HepG2 (cell line): ENCODE results near the gene VARS1. TPM values are rescaled to one million over a fixed set of nuclear protein-coding genes. Genes with fewer than 3 reads are reported as not detected.

Source experiments
- ATAC-seq: fragments of 200-7000 bp; cut with Tn5 transposase; 3 replicates; pipeline ENCODE4 v1.9.1; 2020; ENCODE audit warnings: mild to moderate bottlenecking, moderate library complexity
- BruUV-seq: library from RNA; stranded (reverse); fragments of 400-500 nt; replicated peaks from 2 replicates; lab custom pipeline; 2021; lab: Mats Ljungman, UMichigan
- CTCF ChIA-PET: fragments of 300-600 bp; formaldehyde crosslinking; extraction: SDS; loops from one replicate; lab custom pipeline; 2021; ENCODE audit warnings: low total read pairs, inconsistent platforms, low intra/inter-chr PET ratio; lab: Yijun Ruan, JAX
- POLR2A ChIA-PET: fragments of 350-600 bp; sonication (Branson Sonifier 250); formaldehyde crosslinking; loops from one replicate; lab custom pipeline; 2020; ENCODE audit warnings: antibody characterized with exemption, inconsistent platforms; lab: Yijun Ruan, JAX
- DNase-seq: peaks from one replicate; pipeline ENCODE4 v3.0.0-alpha.2; 2015; ENCODE audit warnings: low spot score
- FAIRE-seq: peaks from 3 replicates; lab custom pipeline; 2011; peaks lifted over from hg19 to GRCh38; lab: Jason Lieb, UNC
- H2AFZ ChIP-seq: one replicate; pipeline ENCODE4 v1.6.1; 2011; ENCODE audit warnings: low read length, inconsistent platforms
- H3K27ac ChIP-seq: fragments of 300-600 bp; 3 replicates; pipeline ENCODE4 v1.8.0; 2011; ENCODE audit warnings: mixed run types, mild to moderate bottlenecking, mixed read lengths, low read length, inconsistent platforms; ENCODE audit not compliant: insufficient read depth; ENCODE audit errors: extremely low read length
- H3K27me3 ChIP-seq, 2 experiments: fragments of 200-600 bp in 1 of 2; 2 replicates in 1 of 2; 3 replicates in 1 of 2; pipeline versions ENCODE4 v1.6.0 to v1.8.0; 2011; ENCODE audit warnings: low read length in 2 of 2, mild to moderate bottlenecking in 2 of 2, moderate library complexity in 2 of 2, inconsistent platforms in 1 of 2; ENCODE audit not compliant: insufficient read depth in 2 of 2, control insufficient read depth in 1 of 2
- H3K36me3 ChIP-seq, 2 experiments: fragments of 200-600 bp in 1 of 2; replicated peaks in 1 of 2; 2 replicates in 1 of 2; 3 replicates in 1 of 2; pipeline versions ENCODE4 v1.5.1 to v1.8.0; 2011; ENCODE audit warnings: low read length in 2 of 2, inconsistent platforms in 1 of 2; ENCODE audit not compliant: insufficient read depth in 2 of 2, control insufficient read depth in 1 of 2
- H3K4me1 ChIP-seq: 2 replicates; pipeline ENCODE4 v1.5.1; 2012; ENCODE audit warnings: low read length, inconsistent platforms; ENCODE audit not compliant: insufficient read depth
- H3K4me2 ChIP-seq: 2 replicates; pipeline ENCODE4 v1.6.0; 2011; ENCODE audit warnings: low read depth, low read length, inconsistent platforms
- H3K4me3 ChIP-seq, 3 experiments: fragments of 200-600 bp in 1 of 3; sonication (generic), shearing (Covaris generic) in 1 of 3; replicated peaks in 1 of 3; 2 replicates each; pipeline ENCODE4 v1.5.1; 2011 to 2016; ENCODE audit warnings: low read length in 3 of 3, inconsistent platforms in 2 of 3, low read depth in 2 of 3, mild to moderate bottlenecking in 2 of 3, control low read depth in 1 of 3, mixed read lengths in 1 of 3; ENCODE audit not compliant: insufficient read depth in 1 of 3
- H3K79me2 ChIP-seq: one replicate; pipeline ENCODE4 v1.6.1; 2011; ENCODE audit warnings: low read length, inconsistent platforms; ENCODE audit not compliant: insufficient read depth
- H3K9ac ChIP-seq: 2 replicates; pipeline ENCODE4 v1.6.0; 2011; ENCODE audit warnings: mild to moderate bottlenecking, low read depth, low read length, inconsistent platforms; ENCODE audit not compliant: insufficient read depth
- H3K9me3 ChIP-seq: 2 replicates; pipeline ENCODE4 v1.5.1; 2012; ENCODE audit warnings: mild to moderate bottlenecking, low read length
- H4K20me1 ChIP-seq: 2 replicates; pipeline ENCODE4 v1.6.0; 2011; ENCODE audit warnings: inconsistent platforms, mild to moderate bottlenecking, low read length, moderate library complexity; ENCODE audit not compliant: insufficient read depth
- ASH2L ChIP-seq: fragments of 300-600, 200-600 bp; sonication (generic); IDR thresholded peaks from 2 replicates; pipeline ENCODE4 v1.7.0; 2017; ENCODE audit warnings: low read depth, mild to moderate bottlenecking, moderate library complexity, mixed read lengths, low read length; ENCODE audit not compliant: insufficient read length
- ATF7-NPFF ChIP-seq: sonication (generic); formaldehyde crosslinking; IDR thresholded peaks from 2 replicates; pipeline ENCODE4 v1.8.1; 2023; ENCODE audit warnings: mild to moderate bottlenecking, low read depth, missing genetic modification reagents, moderate library complexity
- EHMT2 ChIP-seq: fragments of 200-600 bp; sonication (generic); IDR thresholded peaks from 2 replicates; pipeline ENCODE4 v1.7.0; 2017; ENCODE audit warnings: antibody characterized with exemption, low read depth, low read length, borderline replicate concordance
- GFI1 ChIP-seq: sonication (generic); formaldehyde crosslinking; IDR thresholded peaks from 2 replicates; pipeline ENCODE4 v1.5.0; 2020; ENCODE audit warnings: missing genetic modification reagents, mild to moderate bottlenecking, borderline replicate concordance
- KDM5B ChIP-seq: sonication (generic); formaldehyde crosslinking; IDR thresholded peaks from 2 replicates; pipeline ENCODE4 v1.4.0; 2020; ENCODE audit warnings: missing genetic modification reagents, mild to moderate bottlenecking, borderline replicate concordance
- MXD4 ChIP-seq: IDR thresholded peaks from 2 replicates; pipeline ENCODE4 v1.6.1; 2016; ENCODE audit warnings: mild to moderate bottlenecking, missing biosample characterization, missing genetic modification reagents
- NFYC ChIP-seq: IDR thresholded peaks from 2 replicates; pipeline ENCODE4 v1.6.1; 2016; ENCODE audit warnings: missing genetic modification reagents, missing compliant biosample characterization
- SALL1 ChIP-seq: sonication (generic); formaldehyde crosslinking; IDR thresholded peaks from 2 replicates; pipeline ENCODE4 v1.8.0; 2022; ENCODE audit warnings: mild to moderate bottlenecking, missing genetic modification reagents
- SAP130 ChIP-seq: IDR thresholded peaks from 2 replicates; pipeline ENCODE4 v1.6.1; 2016; ENCODE audit warnings: low read depth
- U2AF2 ChIP-seq: fragments of 200-400 bp; formaldehyde crosslinking; IDR thresholded peaks from 2 replicates; pipeline ENCODE4 v1.6.1; 2017; ENCODE audit warnings: low read depth, mild to moderate bottlenecking, low read length
- ZMYM2 ChIP-seq: sonication (generic); formaldehyde crosslinking; IDR thresholded peaks from 2 replicates; pipeline ENCODE4 v1.8.0; 2022; ENCODE audit warnings: mild to moderate bottlenecking, missing genetic modification reagents
- ZNF292 ChIP-seq: sonication (generic); formaldehyde crosslinking; IDR thresholded peaks from 2 replicates; pipeline ENCODE4 v1.8.1; 2022; ENCODE audit warnings: mild to moderate bottlenecking, low read depth, missing genetic modification reagents, borderline replicate concordance
- ZNF552 ChIP-seq: sonication (generic); formaldehyde crosslinking; IDR thresholded peaks from 2 replicates; pipeline ENCODE4 v1.9.0; 2022; ENCODE audit warnings: missing genetic modification reagents, mild to moderate bottlenecking, borderline replicate concordance
- ZNF564 ChIP-seq: sonication (generic); formaldehyde crosslinking; IDR thresholded peaks from 2 replicates; pipeline ENCODE4 v1.8.1; 2023; ENCODE audit warnings: mild to moderate bottlenecking, missing genetic modification reagents
- ZSCAN29 ChIP-seq: sonication (generic); formaldehyde crosslinking; conservative IDR thresholded peaks from 2 replicates; pipeline ENCODE4 v1.4.0; 2020; ENCODE audit warnings: mild to moderate bottlenecking, missing genetic modification reagents
- WGBS: methylation state at CpG from one replicate; pipeline ENCODE4 v1.1.6; 2017; ENCODE audit warnings: low lambda C conversion rate; 5-methylcytosine and 5-hydroxymethylcytosine counted together
- in situ Hi-C: cut with HindIII; loops from 2 replicates; pipeline ENCODE4 v1.10.0; 2017; ENCODE audit warnings: low pct_unique_long_range_greater_than_20kb; ENCODE audit not compliant: extremely low pct_ligation_motif_present
- intact Hi-C: fragments of 100-400 bp; cut with micrococcal nuclease; formaldehyde crosslinking; loops from one replicate; pipeline ENCODE4 v1.10.0; 2022; ENCODE audit not compliant: unreplicated experiment
- polyA plus RNA-seq, 8 experiments: library from polyadenylated mRNA; depleted of rRNA in 3 of 8; stranded (reverse) in 7 of 8; unstranded in 1 of 8; fragments of >200 nt; fragmentation: Illumina TruSeq in 4 of 8; extraction: Trizol in 4 of 8; gene quantifications; 2 replicates each; pipeline versions ENCODE4 v1.2.1 to v1.2.3, GENCODE V29; 2011 to 2016; ENCODE audit warnings: low read depth in 4 of 8, missing spikeins in 1 of 8, mixed read lengths in 1 of 8; ENCODE audit not compliant: insufficient read depth in 1 of 8
- total RNA-seq, 5 experiments: library from RNA; depleted of rRNA; stranded (reverse); fragments of >200 nt; fragmentation: Illumina TruSeq; extraction: Trizol; gene quantifications; 2 replicates each; pipeline ENCODE4 v1.2.3, GENCODE V29; 2016; ENCODE audit warnings: low read depth in 1 of 5
- TF ChIP-seq, protein P1 (sequence below): sonication (generic); formaldehyde crosslinking; IDR thresholded peaks from 2 replicates; pipeline ENCODE4 v1.5.0; 2020; ENCODE audit warnings: mild to moderate bottlenecking, low read depth, missing genetic modification reagents, borderline replicate concordance
- TF ChIP-seq, protein P2 (sequence below): IDR thresholded peaks from 2 replicates; pipeline ENCODE4 v1.6.1; 2016; ENCODE audit warnings: missing compliant biosample characterization, missing genetic modification reagents, borderline replicate concordance

Gene VARS1
- total and polyA plus RNA-seq, 2 of the 13 experiments (the other 11 are each of a cell fraction or from before 2014, with no cell fraction given) = 14.7 to 56.1 TPM

DNA sequence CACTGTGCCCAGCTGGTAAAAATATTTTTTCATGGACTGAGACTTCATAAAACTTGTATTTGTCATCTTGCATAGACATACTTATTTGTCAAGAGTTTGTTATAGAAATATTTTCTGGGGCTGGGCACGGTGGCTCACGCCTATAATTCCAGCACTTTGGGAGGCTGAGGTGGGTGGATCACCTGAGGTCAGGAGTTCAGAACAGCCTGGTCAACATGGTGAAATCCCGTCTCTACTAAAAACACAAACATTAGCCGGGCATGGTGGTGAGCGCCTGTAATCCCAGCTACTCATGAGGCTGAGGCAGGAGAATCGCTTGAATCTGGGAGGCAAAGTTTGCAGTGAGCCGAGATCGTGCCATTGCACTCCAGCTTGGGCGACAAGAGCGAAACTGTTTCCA is 13.0 kb upstream of the VARS1 start (continued):
- TF ChIP-seq ZSCAN29 = peak; percentile 75
- peak; percentile 45; the same call in 1 of the 2 replicates for TF ChIP-seq ZNF292 (CRISPR knock-in tag)
- peak; percentile 77 for TF ChIP-seq SAP130 (CRISPR knock-in tag)

DNA sequence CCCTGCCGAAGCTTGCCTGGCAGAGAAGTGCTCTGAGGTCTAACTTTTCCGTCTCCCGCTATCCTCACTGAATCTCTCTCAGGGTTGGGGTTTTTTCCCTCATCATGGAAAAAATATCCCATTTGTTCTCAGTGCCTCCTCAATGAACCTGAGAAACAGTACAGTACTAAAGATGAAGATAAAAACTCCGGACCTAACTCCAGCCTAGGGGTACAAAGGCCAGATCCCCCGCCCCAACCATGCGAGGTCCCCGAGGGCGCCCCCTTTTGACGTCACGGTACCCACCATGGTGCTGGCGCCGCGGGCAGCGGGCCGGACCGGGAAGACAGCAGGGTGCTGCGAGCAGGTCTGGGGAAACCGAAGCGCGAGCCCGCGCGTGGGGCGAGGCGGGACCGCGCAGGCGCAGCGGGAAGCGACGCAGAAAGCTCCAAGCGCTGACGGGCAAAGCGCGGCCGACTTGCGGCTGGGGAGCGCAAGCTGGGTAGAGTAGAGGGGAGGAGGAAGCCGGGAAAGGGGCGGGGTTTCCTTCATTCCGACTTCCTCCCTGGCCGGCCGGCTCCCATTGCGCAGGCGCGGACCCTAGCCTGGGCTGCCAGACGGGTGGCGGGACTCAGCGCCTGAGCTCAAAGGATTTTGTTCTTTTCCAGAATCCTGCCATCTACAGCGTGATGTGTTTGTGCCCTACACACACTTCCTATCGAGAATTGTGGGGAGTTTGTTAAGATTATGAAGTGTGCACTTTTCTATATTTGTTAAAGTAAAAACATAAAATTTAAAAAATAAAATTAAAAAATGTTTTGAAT is 11.1 kb upstream of the VARS1 start, which contains the start of gene LSM2:
Gene LSM2, minus strand, starts transcription at position 497 of the 803 bp plus-strand sequence. Its CDS starts 209 bp downstream, at position 288.
- WGBS = under 1% methylated on average over 51 of the region's 51 CpGs
- peak; percentile 96 for DNase-seq
- ChIA-PET CTCF (interaction anchor here (1.0 kb wide), 1 partner anchor 11 kb away, joined by 3 read pairs; the partner anchor contains the start of gene VARS1), POLR2A (interaction anchor here (0.5 to 5.9 kb wide), 43 partner anchors 8 to 1165 kb away, joined by 3 to 107 read pairs (median 5); partner anchors contain the start of genes AIF1, APOM, ATF6B and C6orf47)
- peaks cover 0 to 7% of the 10 kb centered on the region in 2 experiments; a peak in 3 of 5 replicates for H3K36me3 ChIP-seq
- peak within 1 kb of the TSS; percentile 94 for H3K27ac ChIP-seq
- H3K4me1 ChIP-seq = peaks cover 37% of the 10 kb centered on the region
- H4K20me1 ChIP-seq = no peaks in the 10 kb centered on the region
- H3K79me2 ChIP-seq = peaks cover 11% of the 10 kb centered on the region
- peak within 1 kb of the TSS; percentile 94 for H3K9ac ChIP-seq
- in situ Hi-C loops (no loop called here), intact Hi-C loops (loop anchor here (5.0 kb wide), 1 partner anchor 69 kb away; the partner anchor contains the start of gene CLIC1)
- H3K4me2 ChIP-seq = peak within 1 kb of the TSS; percentile 83
- FAIRE-seq = peak; percentile 78
- no peaks in the 10 kb centered on the region for H3K27me3 ChIP-seq
- BruUV-seq = TSS peak; percentile 80
- no peak within 1 kb of the TSS for H2AFZ ChIP-seq
- peak; percentile 92 for ATAC-seq
- no peaks in the 10 kb centered on the region for H3K9me3 ChIP-seq
- peak within 1 kb of the TSS; percentile 82 to 90 (median 84) for H3K4me3 ChIP-seq
- peak; percentile 70 for TF ChIP-seq ZMYM2
- peak; percentile 89; the same call in 1 of the 2 replicates for TF ChIP-seq KDM5B
- TF ChIP-seq ZNF564 (CRISPR knock-in tag) = 0 out of 2 replicates have a peak, but pooled peaks have one; percentile 62
- peak; percentile 97 for TF ChIP-seq SALL1 (CRISPR knock-in tag)
- peak; percentile 97 for TF ChIP-seq ASH2L
- TF ChIP-seq, protein P1, sequence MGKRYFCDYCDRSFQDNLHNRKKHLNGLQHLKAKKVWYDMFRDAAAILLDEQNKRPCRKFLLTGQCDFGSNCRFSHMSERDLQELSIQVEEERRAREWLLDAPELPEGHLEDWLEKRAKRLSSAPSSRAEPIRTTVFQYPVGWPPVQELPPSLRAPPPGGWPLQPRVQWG (CRISPR knock-in tag) = no peak
- TF ChIP-seq MXD4 (CRISPR knock-in tag) = peak; percentile 96
- peak; percentile 37; the same call in 1 of the 2 replicates for TF ChIP-seq NFYC
- no peak for TF ChIP-seq EHMT2
- 0 out of 2 replicates have a peak, but pooled peaks have one; percentile 52 for TF ChIP-seq U2AF2
- TF ChIP-seq ZNF552 = peak; percentile 83; the same call in 1 of the 2 replicates
- TF ChIP-seq GFI1 (CRISPR knock-in tag) = peak; percentile 80
- peak; percentile 97 for TF ChIP-seq ATF7-NPFF (CRISPR knock-in tag)
- TF ChIP-seq, protein P2, sequence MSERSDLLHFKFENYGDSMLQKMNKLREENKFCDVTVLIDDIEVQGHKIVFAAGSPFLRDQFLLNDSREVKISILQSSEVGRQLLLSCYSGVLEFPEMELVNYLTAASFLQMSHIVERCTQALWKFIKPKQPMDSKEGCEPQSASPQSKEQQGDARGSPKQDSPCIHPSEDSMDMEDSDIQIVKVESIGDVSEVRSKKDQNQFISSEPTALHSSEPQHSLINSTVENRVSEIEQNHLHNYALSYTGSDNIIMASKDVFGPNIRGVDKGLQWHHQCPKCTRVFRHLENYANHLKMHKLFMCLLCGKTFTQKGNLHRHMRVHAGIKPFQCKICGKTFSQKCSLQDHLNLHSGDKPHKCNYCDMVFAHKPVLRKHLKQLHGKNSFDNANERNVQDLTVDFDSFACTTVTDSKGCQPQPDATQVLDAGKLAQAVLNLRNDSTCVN (CRISPR knock-in tag) = peak; percentile 62; the same call in 1 of the 2 replicates
